Fibroblast of lung (primary cell): ENCODE measurements around the gene SELPLG.

ENCODE experiments used
- EZH2 ChIP-seq: IDR thresholded peaks from 2 replicates; pipeline ENCODE4 v1.5.1; 2012; ENCODE audit warnings: low read length, control low read depth, mild to moderate bottlenecking; ENCODE audit errors: missing control alignments
- TF ChIP-seq, protein P1 (sequence below), 2 donors: IDR thresholded peaks in 1 of 2; conservative IDR thresholded peaks in 1 of 2; 1 replicate in 1 of 2; 2 replicates in 1 of 2; pipeline ENCODE4 v1.5.1; 2011 to 2012; ENCODE audit warnings: low read length in 2 of 2, control low read depth in 1 of 2, inconsistent platforms in 1 of 2, low read depth in 1 of 2, mild to moderate bottlenecking in 1 of 2

DNA sequence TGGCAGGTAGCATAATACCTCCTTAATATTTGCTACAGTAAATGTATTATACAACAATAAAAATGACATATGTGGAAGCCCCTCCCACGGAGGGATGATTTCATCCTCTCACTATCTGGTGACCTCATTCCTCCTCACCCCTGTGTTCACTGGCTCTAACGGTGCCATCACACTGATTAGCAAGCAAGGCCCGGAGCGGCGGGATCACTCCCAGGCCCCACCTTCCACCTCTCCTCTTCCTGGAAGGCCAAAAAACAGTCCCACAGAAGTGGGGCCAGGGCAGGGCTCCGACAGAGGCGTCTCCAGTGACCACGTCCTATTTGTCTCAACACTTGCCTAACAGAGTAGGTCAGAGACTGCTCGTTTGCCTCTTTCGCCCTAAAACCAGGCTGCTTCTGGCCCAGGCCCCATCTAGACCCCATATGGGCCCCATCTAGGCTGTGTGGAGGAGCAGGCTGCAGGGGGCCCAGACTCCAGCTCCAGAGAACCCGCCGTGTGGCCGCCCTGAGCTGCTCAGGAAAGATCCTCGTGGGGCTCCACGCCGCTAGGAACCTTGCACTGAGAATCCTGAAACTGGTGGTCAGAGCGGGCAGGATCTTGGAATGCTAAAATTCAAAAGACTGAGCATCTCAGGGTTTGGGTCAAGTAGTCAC, 3.7 kb downstream of the SELPLG start:
- TF ChIP-seq, protein P1, sequence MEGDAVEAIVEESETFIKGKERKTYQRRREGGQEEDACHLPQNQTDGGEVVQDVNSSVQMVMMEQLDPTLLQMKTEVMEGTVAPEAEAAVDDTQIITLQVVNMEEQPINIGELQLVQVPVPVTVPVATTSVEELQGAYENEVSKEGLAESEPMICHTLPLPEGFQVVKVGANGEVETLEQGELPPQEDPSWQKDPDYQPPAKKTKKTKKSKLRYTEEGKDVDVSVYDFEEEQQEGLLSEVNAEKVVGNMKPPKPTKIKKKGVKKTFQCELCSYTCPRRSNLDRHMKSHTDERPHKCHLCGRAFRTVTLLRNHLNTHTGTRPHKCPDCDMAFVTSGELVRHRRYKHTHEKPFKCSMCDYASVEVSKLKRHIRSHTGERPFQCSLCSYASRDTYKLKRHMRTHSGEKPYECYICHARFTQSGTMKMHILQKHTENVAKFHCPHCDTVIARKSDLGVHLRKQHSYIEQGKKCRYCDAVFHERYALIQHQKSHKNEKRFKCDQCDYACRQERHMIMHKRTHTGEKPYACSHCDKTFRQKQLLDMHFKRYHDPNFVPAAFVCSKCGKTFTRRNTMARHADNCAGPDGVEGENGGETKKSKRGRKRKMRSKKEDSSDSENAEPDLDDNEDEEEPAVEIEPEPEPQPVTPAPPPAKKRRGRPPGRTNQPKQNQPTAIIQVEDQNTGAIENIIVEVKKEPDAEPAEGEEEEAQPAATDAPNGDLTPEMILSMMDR (conservative IDR thresholded peaks at IDR 0.05 in 1 of 2, IDR thresholded peaks at IDR 0.05 in 1 of 2; ENCODE audit: low read depth in 1 of 2, low read length in 2 of 2) = no peak
- no peak for TF ChIP-seq EZH2
